A204.1 (cell line): Measurements from ENCODE around the gene DCDC2B.
"Not testable (repeated sequence)": the region's sequence is repeated elsewhere in the genome, so short reads cannot be mapped to it uniquely, and the experiment has no call there.

Source experiments
- FAIRE-seq: peaks from 2 replicates; lab custom pipeline; 2012; peaks lifted over from hg19 to GRCh38; lab: Jason Lieb, UNC

DCDC2B gene

GRCh38 chr1:32208891-32209328 lies at the start of gene DCDC2B:
TSS of gene DCDC2B (plus strand) at chr1:32209089. CDS start at chr1:32209094, 5 bp downstream.
- FAIRE-seq: no peak

- FAIRE-seq: no peak
These were observed 49.7 kb upstream of the DCDC2B start for GRCh38 chr1:32159189-32159588.

GRCh38 chr1:32163405-32163804 lies 45.5 kb upstream of the DCDC2B start:
- no peak for FAIRE-seq

- FAIRE-seq: not testable (repeated sequence)
These were observed 43.3 kb upstream of the DCDC2B start for GRCh38 chr1:32165633-32166032.

- FAIRE-seq: no peak
These were observed 37.9 kb upstream of the DCDC2B start for GRCh38 chr1:32170991-32171390.

- no peak for FAIRE-seq
These were observed 36.2 kb upstream of the DCDC2B start for GRCh38 chr1:32172621-32173245.

GRCh38 chr1:32178380-32179192 lies 30.3 kb upstream of the DCDC2B start:
- no peak for FAIRE-seq

- no peak for FAIRE-seq
These were observed 29.8 kb upstream of the DCDC2B start for GRCh38 chr1:32179193-32179442.

GRCh38 chr1:32179443-32180185 lies 29.3 kb upstream of the DCDC2B start, which contains the start of gene TXLNA:
TSS of gene TXLNA (plus strand) at chr1:32179675. CDS start at chr1:32180346, 671 bp downstream.
- FAIRE-seq: peak; percentile 53

- FAIRE-seq: no peak
These were observed 28.5 kb upstream of the DCDC2B start for GRCh38 chr1:32180186-32181060.

- FAIRE-seq: no peak
These were observed 27.8 kb upstream of the DCDC2B start for GRCh38 chr1:32181065-32181464.

GRCh38 chr1:32181563-32181962 lies 27.3 kb upstream of the DCDC2B start:
- FAIRE-seq: no peak

- FAIRE-seq: no peak
These were observed 26.8 kb upstream of the DCDC2B start for GRCh38 chr1:32182060-32182459.

GRCh38 chr1:32184650-32185049 lies 24.2 kb upstream of the DCDC2B start:
- FAIRE-seq: no peak

GRCh38 chr1:32186077-32186476 lies 22.8 kb upstream of the DCDC2B start:
- FAIRE-seq: no peak

GRCh38 chr1:32186491-32186890 lies 22.4 kb upstream of the DCDC2B start:
- FAIRE-seq: no peak

- FAIRE-seq: no peak
These were observed 21.0 kb upstream of the DCDC2B start for GRCh38 chr1:32187850-32188249.

GRCh38 chr1:32192220-32192948 lies 16.5 kb upstream of the DCDC2B start:
- no peak for FAIRE-seq

GRCh38 chr1:32194984-32195383 lies 13.9 kb upstream of the DCDC2B start:
- no peak for FAIRE-seq

GRCh38 chr1:32195531-32195930 lies 13.4 kb upstream of the DCDC2B start:
- no peak for FAIRE-seq
